H1 (cell line): ENCODE data around the gene ISX. TPM values are rescaled to one million over a fixed set of nuclear protein-coding genes. Genes with fewer than 3 reads are reported as not detected.

Experiments
- CTCF ChIA-PET: fragments of 300-600 bp; sonication (Branson Sonifier 250); formaldehyde crosslinking; loops from one replicate; lab custom pipeline; 2021; ENCODE audit not compliant: partially characterized antibody; lab: Charles Lee
- POLR2A ChIA-PET: fragments of 300-600 bp; sonication (Branson Sonifier 250); formaldehyde crosslinking; loops from one replicate; lab custom pipeline; 2021; ENCODE audit warnings: inconsistent platforms; ENCODE audit not compliant: partially characterized antibody; lab: Charles Lee
- DNase-seq, 2 experiments: peaks; one replicate each; pipeline versions ENCODE4 v3.0.0 to v3.0.0-alpha.2; 2010 to 2022; ENCODE audit warnings: low spot score in 2 of 2, low read depth in 1 of 2, mixed read lengths in 1 of 2
- FAIRE-seq: peaks from 2 replicates; lab custom pipeline; 2011; peaks lifted over from hg19 to GRCh38; lab: Jason Lieb, UNC
- H2AFZ ChIP-seq: 2 replicates; pipeline ENCODE4 v1.8.1; 2012; ENCODE audit warnings: low read length, inconsistent platforms
- H2AK5ac ChIP-seq: 2 replicates; pipeline ENCODE4 v1.6.1; 2013; ENCODE audit warnings: low read depth, low read length
- H2BK120ac ChIP-seq: replicated peaks from 2 replicates; pipeline ENCODE3; 2013; ENCODE audit warnings: low read depth, low read length, inconsistent platforms
- H2BK12ac ChIP-seq: 2 replicates; pipeline ENCODE4 v1.6.1; 2013; ENCODE audit warnings: low read depth, low read length
- H2BK15ac ChIP-seq: 2 replicates; pipeline ENCODE4 v1.6.1; 2013; ENCODE audit warnings: low read length
- H2BK20ac ChIP-seq: 2 replicates; pipeline ENCODE4 v1.6.1; 2013; ENCODE audit warnings: low read length
- H2BK5ac ChIP-seq: 2 replicates; pipeline ENCODE4 v1.6.1; 2013; ENCODE audit warnings: low read depth, low read length
- H3K14ac ChIP-seq: 2 replicates; pipeline ENCODE4 v1.6.1; 2013; ENCODE audit warnings: inconsistent platforms; ENCODE audit not compliant: insufficient read length
- H3K18ac ChIP-seq: 2 replicates; pipeline ENCODE4 v1.6.1; 2013; ENCODE audit warnings: low read length; ENCODE audit errors: extremely low read depth
- H3K23ac ChIP-seq: 2 replicates; pipeline ENCODE4 v1.6.1; 2013; ENCODE audit warnings: inconsistent platforms; ENCODE audit not compliant: insufficient read length
- H3K23me2 ChIP-seq: 2 replicates; pipeline ENCODE4 v1.6.1; 2013; ENCODE audit warnings: low read depth, low read length
- H3K27ac ChIP-seq: 2 replicates; pipeline ENCODE4 v1.6.1; 2011; ENCODE audit warnings: low read depth, low read length, inconsistent platforms
- H3K27me3 ChIP-seq, 4 experiments: replicated peaks in 1 of 4; 1 replicate in 1 of 4; 2 replicates in 3 of 4; pipeline versions ENCODE4 v1.6.1 to v1.8.1; 2011 to 2013; ENCODE audit warnings: low read length in 3 of 4, mild to moderate bottlenecking in 3 of 4, inconsistent platforms in 2 of 4, mixed read lengths in 2 of 4, moderate library complexity in 1 of 4; ENCODE audit not compliant: control insufficient read depth in 3 of 4, insufficient read depth in 3 of 4; ENCODE audit errors: extremely low read depth in 1 of 4
- H3K36me3 ChIP-seq, 4 experiments: 2 replicates each; pipeline versions ENCODE4 v1.6.1 to v1.8.1; 2011 to 2013; ENCODE audit warnings: mild to moderate bottlenecking in 4 of 4, low read length in 3 of 4, moderate library complexity in 2 of 4, control low read depth in 1 of 4, inconsistent platforms in 1 of 4; ENCODE audit not compliant: insufficient read depth in 4 of 4, control insufficient read depth in 2 of 4
- H3K4ac ChIP-seq: replicated peaks from 2 replicates; pipeline ENCODE3; 2013; ENCODE audit warnings: low read length, low read depth, mixed read lengths, inconsistent platforms; ENCODE audit not compliant: insufficient read length
- H3K4me1 ChIP-seq, 4 experiments: replicated peaks in 1 of 4; 1 replicate in 1 of 4; 2 replicates in 3 of 4; pipeline versions ENCODE4 v1.6.1 to v1.8.1; 2011 to 2013; ENCODE audit warnings: low read length in 3 of 4, inconsistent platforms in 2 of 4, mixed read lengths in 1 of 4; ENCODE audit not compliant: insufficient read depth in 4 of 4, control insufficient read depth in 3 of 4
- H3K4me2 ChIP-seq, 2 experiments: 2 replicates each; pipeline versions ENCODE4 v1.6.1 to v1.8.1; 2011 to 2013; ENCODE audit warnings: low read depth in 2 of 2, low read length in 2 of 2, control low read depth in 1 of 2, inconsistent platforms in 1 of 2, mild to moderate bottlenecking in 1 of 2; ENCODE audit not compliant: insufficient read depth in 1 of 2
- H3K4me3 ChIP-seq, 4 experiments: fragments of 200-600, 300-600 bp in 1 of 4; sonication (generic), shearing (Covaris generic), sonication (Bioruptor Twin) in 1 of 4; 2 replicates each; pipeline versions ENCODE4 v1.5.1 to v1.8.1; 2011 to 2016; ENCODE audit warnings: low read length in 4 of 4, low read depth in 3 of 4, control low read depth in 2 of 4, inconsistent platforms in 2 of 4, mild to moderate bottlenecking in 2 of 4, mixed read lengths in 1 of 4, moderate library complexity in 1 of 4; ENCODE audit not compliant: insufficient read depth in 2 of 4; ENCODE audit errors: extremely low read depth in 1 of 4
- H3K56ac ChIP-seq: replicated peaks from 2 replicates; pipeline ENCODE3; 2013; ENCODE audit warnings: low read depth, mild to moderate bottlenecking, mixed read lengths, low read length, inconsistent platforms; ENCODE audit not compliant: insufficient read length
- H3K79me1 ChIP-seq: 2 replicates; pipeline ENCODE4 v1.6.1; 2013; ENCODE audit warnings: low read depth, low read length, control low read depth
- H3K79me2 ChIP-seq, 2 experiments: 2 replicates each; pipeline versions ENCODE4 v1.6.1 to v1.8.1; 2012 to 2013; ENCODE audit warnings: low read length in 2 of 2, mild to moderate bottlenecking in 2 of 2, inconsistent platforms in 1 of 2; ENCODE audit not compliant: insufficient read depth in 2 of 2, control insufficient read depth in 1 of 2
- H3K9ac ChIP-seq, 4 experiments: replicated peaks in 1 of 4; 1 replicate in 1 of 4; 2 replicates in 3 of 4; pipeline versions ENCODE4 v1.6.1 to v1.8.1; 2011 to 2013; ENCODE audit warnings: low read depth in 3 of 4, low read length in 3 of 4, control low read depth in 2 of 4, mild to moderate bottlenecking in 2 of 4, moderate library complexity in 2 of 4, inconsistent platforms in 1 of 4; ENCODE audit errors: extremely low read depth in 1 of 4
- H3K9me3 ChIP-seq, 2 experiments: 2 replicates each; pipeline versions ENCODE4 v1.6.1 to v1.8.1; 2012 to 2013; ENCODE audit warnings: mild to moderate bottlenecking in 2 of 2, moderate library complexity in 2 of 2, control low read depth in 1 of 2, inconsistent platforms in 1 of 2, low read depth in 1 of 2, low read length in 1 of 2, mixed read lengths in 1 of 2; ENCODE audit not compliant: insufficient read depth in 2 of 2
- H4K20me1 ChIP-seq, 2 experiments: replicated peaks in 1 of 2; 2 replicates each; pipeline versions ENCODE3 to v1.8.1; 2011 to 2013; ENCODE audit warnings: inconsistent platforms in 2 of 2, low read length in 2 of 2, mild to moderate bottlenecking in 1 of 2; ENCODE audit not compliant: insufficient read depth in 2 of 2, control insufficient read depth in 1 of 2
- H4K5ac ChIP-seq: 2 replicates; pipeline ENCODE4 v1.6.1; 2013; ENCODE audit warnings: low read length, low read depth, mixed read lengths, inconsistent platforms; ENCODE audit not compliant: insufficient read length
- H4K8ac ChIP-seq: 2 replicates; pipeline ENCODE4 v1.8.0; 2013; ENCODE audit warnings: mild to moderate bottlenecking, moderate library complexity, low read length, inconsistent platforms; ENCODE audit not compliant: insufficient read depth; ENCODE audit errors: extremely low read depth
- H4K91ac ChIP-seq: replicated peaks from 2 replicates; pipeline ENCODE3; 2013; ENCODE audit warnings: low read length, mixed read lengths, inconsistent platforms; ENCODE audit not compliant: insufficient read length
- CBX5 ChIP-seq: fragments of 300-800, 300-1000 bp; sonication (generic); IDR thresholded peaks from 2 replicates; pipeline ENCODE4 v1.7.1; 2016; ENCODE audit warnings: antibody characterized with exemption, low read length, low read depth
- CHD1 ChIP-seq: IDR thresholded peaks from 2 replicates; pipeline ENCODE4 v1.6.1; 2012; ENCODE audit warnings: low read depth, low read length, improper control_type of control experiment
- CTCF ChIP-seq, 3 experiments: IDR thresholded peaks; 1 replicate in 2 of 3; 2 replicates in 1 of 3; pipeline versions ENCODE4 v1.5.1 to v1.6.1; 2011; ENCODE audit warnings: low read length in 3 of 3, mild to moderate bottlenecking in 3 of 3, inconsistent platforms in 2 of 3, low read depth in 1 of 3, moderate library complexity in 1 of 3; ENCODE audit not compliant: insufficient read depth in 1 of 3; ENCODE audit errors: control extremely low read depth in 1 of 3
- GABPA ChIP-seq: IDR thresholded peaks from 2 replicates; pipeline ENCODE4 v1.6.1; 2011; ENCODE audit warnings: mild to moderate bottlenecking, low read length, moderate library complexity, borderline replicate concordance; ENCODE audit not compliant: insufficient read depth
- JUN ChIP-seq: IDR thresholded peaks from 2 replicates; pipeline ENCODE4 v1.6.1; 2011; ENCODE audit warnings: low read depth, mild to moderate bottlenecking, improper control_type of control experiment, low read length
- JUND ChIP-seq: IDR thresholded peaks from 2 replicates; pipeline ENCODE4 v1.6.1; 2011; ENCODE audit warnings: mild to moderate bottlenecking, improper control_type of control experiment, low read length
- KDM4A ChIP-seq: IDR thresholded peaks from one replicate; pipeline ENCODE4 v1.7.1; 2012; ENCODE audit warnings: low read depth, mild to moderate bottlenecking, moderate library complexity, low read length, inconsistent platforms; ENCODE audit not compliant: severe bottlenecking
- MAFK ChIP-seq: IDR thresholded peaks from 2 replicates; pipeline ENCODE4 v1.6.1; 2012; ENCODE audit warnings: low read depth, mild to moderate bottlenecking, improper control_type of control experiment, low read length
- MAX ChIP-seq: IDR thresholded peaks from 2 replicates; pipeline ENCODE4 v1.6.1; 2012; ENCODE audit warnings: inconsistent platforms
- RXRA ChIP-seq: IDR thresholded peaks from 2 replicates; pipeline ENCODE4 v1.6.1; 2011; ENCODE audit warnings: low read depth, mild to moderate bottlenecking, low read length, moderate library complexity; ENCODE audit not compliant: insufficient read depth
- SP4 ChIP-seq: IDR thresholded peaks from 2 replicates; pipeline ENCODE4 v1.6.1; 2012; ENCODE audit warnings: low read length, inconsistent platforms
- SUZ12 ChIP-seq: fragments of 200-600 bp; sonication (generic); IDR thresholded peaks from 2 replicates; pipeline ENCODE4 v1.6.1; 2012; ENCODE audit warnings: mild to moderate bottlenecking, inconsistent platforms, low read length, moderate library complexity, mixed read lengths
- WGBS, 2 experiments: shearing (Covaris generic) in 1 of 2; methylation state at CpG; one replicate each; pipeline versions ENCODE4 v1.1.6 to v1.1.7; 2013 to 2015; ENCODE audit warnings: low lambda C conversion rate in 2 of 2, mixed read lengths in 2 of 2, inconsistent platforms in 1 of 2, low coverage in 1 of 2, missing lambda C conversion rate in 1 of 2; ENCODE audit not compliant: insufficient replicate concordance in 2 of 2, insufficient coverage in 1 of 2, insufficient read length in 1 of 2; ENCODE audit errors: extremely low coverage in 1 of 2, missing lambda C conversion rate in 1 of 2; 5-methylcytosine and 5-hydroxymethylcytosine counted together
- polyA plus RNA-seq, 7 experiments: library from polyadenylated mRNA; depleted of rRNA in 3 of 7; stranded (reverse) in 5 of 7; unstranded in 2 of 7; fragments of >200 nt in 5 of 7; fragments of 200-250 nt in 2 of 7; gene quantifications; 1 replicate in 5 of 7; 2 replicates in 1 of 7; 4 replicates in 1 of 7; pipeline versions ENCODE4 v1.2.1 to v1.2.3, GENCODE V29; 2011 to 2013; ENCODE audit warnings: missing spikeins in 2 of 7, mixed read lengths in 2 of 7
- total RNA-seq: library from RNA; stranded (reverse); fragmentation: NEBNext Ultra II Directional; extraction: Animal tissue kit (Norgen Biotek cat#: 25700); gene quantifications from 2 replicates; pipeline ENCODE4 v1.2.1, GENCODE V29; 2021

The ISX gene
- total and polyA plus RNA-seq, 2 of the 8 experiments (the other 6 are each of a cell fraction or from before 2014, with no cell fraction given) = not detected

GRCh38 chr22:35126993-35127392 lies 61.0 kb downstream of the ISX start:
- no peak overlapping the region for H3K56ac ChIP-seq
- no peak overlapping the region for H3K4me2 ChIP-seq
- CTCF ChIA-PET = interaction anchor here (0.8 to 3.9 kb wide), 5 partner anchors 11 to 116 kb away, joined by 3 to 13 read pairs (median 4); no protein-coding TSS in a partner anchor
- POLR2A ChIA-PET = no interaction called here
- H3K9me3 ChIP-seq = no peaks in the 10 kb centered on the region
- no peaks in the 10 kb centered on the region for H3K36me3 ChIP-seq
- H2AFZ ChIP-seq = no peak overlapping the region
- no peak overlapping the region for H3K4me3 ChIP-seq
- no peaks in the 10 kb centered on the region for H3K79me2 ChIP-seq
- no peak overlapping the region for H2BK15ac ChIP-seq
- WGBS, 2 experiments = 87% methylated on average over 8 of the region's 8 CpGs; no CpG with 5 or more reads in 1 of the 2 experiments
- DNase-seq = no peak
- H4K5ac ChIP-seq = no peak overlapping the region
- H2BK5ac ChIP-seq = no peak overlapping the region
- FAIRE-seq = no peak
- H2BK12ac ChIP-seq = no peak overlapping the region
- H3K23me2 ChIP-seq = no peaks in the 10 kb centered on the region
- H3K23ac ChIP-seq = no peak overlapping the region
- no peak overlapping the region for H3K4ac ChIP-seq
- H4K91ac ChIP-seq = no peak overlapping the region
- no peak overlapping the region for H2AK5ac ChIP-seq
- H4K8ac ChIP-seq = no peak overlapping the region
- H3K27me3 ChIP-seq = no peaks in the 10 kb centered on the region
- no peak overlapping the region for H3K9ac ChIP-seq
- no peak overlapping the region for H3K14ac ChIP-seq
- no peak overlapping the region for H3K27ac ChIP-seq
- no peak overlapping the region for H3K18ac ChIP-seq
- no peaks in the 10 kb centered on the region for H3K79me1 ChIP-seq
- no peak overlapping the region for H2BK20ac ChIP-seq
- 0 out of 7 replicates have a peak, but pooled peaks cover 0 to 2% (median under 1%) of the 10 kb centered on the region in 4 experiments for H3K4me1 ChIP-seq
- H4K20me1 ChIP-seq = no peaks in the 10 kb centered on the region
- no peak overlapping the region for H2BK120ac ChIP-seq
- TF ChIP-seq CBX5 = no peak
- no peak for TF ChIP-seq CTCF (IDR thresholded peaks at IDR 0.05; ENCODE audit: control extremely low read depth in 1 of 3, insufficient read depth in 1 of 3, low read depth in 1 of 3, low read length in 3 of 3)
- TF ChIP-seq GABPA = no peak
- TF ChIP-seq MAFK = no peak
- TF ChIP-seq KDM4A = no peak
- no peak for TF ChIP-seq MAX
- no peak for TF ChIP-seq SP4
- no peak for TF ChIP-seq JUN
- no peak for TF ChIP-seq SUZ12
- no peak for TF ChIP-seq RXRA
- no peak for TF ChIP-seq CHD1
- TF ChIP-seq JUND = no peak
